A549 (cell line): ENCODE data around the gene TMEM132D. TPM values are rescaled to one million over a fixed set of nuclear protein-coding genes. Genes with fewer than 3 reads are reported as not detected.

ENCODE experiments used
- ATAC-seq, 2 experiments: fragments of 200-7000 bp in 1 of 2; fragments of >200 bp in 1 of 2; cut with Nextera tagmentation in 1 of 2; cut with Tn5 transposase in 1 of 2; 3 replicates each; pipeline versions ENCODE4 v1.8.0 to v1.9.1; 2018 to 2020; ENCODE audit warnings: mild to moderate bottlenecking in 1 of 2, moderate library complexity in 1 of 2
- CTCF ChIA-PET: fragments of 300-600 bp; sonication (Branson Sonifier 250); formaldehyde crosslinking; extraction: SDS; loops from one replicate; lab custom pipeline; 2021; ENCODE audit warnings: antibody characterized with exemption, inconsistent platforms; lab: Yijun Ruan, JAX
- POLR2A ChIA-PET: fragments of 350-600 bp; formaldehyde crosslinking; extraction: SDS; loops from one replicate; lab custom pipeline; 2021; ENCODE audit warnings: antibody characterized with exemption, inconsistent platforms; lab: Yijun Ruan, JAX
- DNase-seq, 2 experiments: peaks; one replicate each; pipeline versions ENCODE4 v3.0.0 to v3.0.0-alpha.2; 2011 to 2016; ENCODE audit warnings: low read depth in 1 of 2, low spot score in 1 of 2
- FAIRE-seq: peaks from 2 replicates; lab custom pipeline; 2011; peaks lifted over from hg19 to GRCh38; lab: Jason Lieb, UNC
- H3K27ac ChIP-seq, 2 experiments: fragments of >200 bp; sonication (Bioruptor Twin); formaldehyde crosslinking; 3 replicates each; pipeline ENCODE4 v1.5.1; 2016 to 2017
- H3K4me1 ChIP-seq: fragments of >200 bp; sonication (Bioruptor Twin); formaldehyde crosslinking; 3 replicates; pipeline ENCODE4 v1.6.1; 2016
- H3K4me2 ChIP-seq: fragments of >200 bp; sonication (Bioruptor Twin); formaldehyde crosslinking; 3 replicates; pipeline ENCODE4 v1.6.1; 2016
- H3K4me3 ChIP-seq: fragments of >200 bp; sonication (Bioruptor Twin); formaldehyde crosslinking; 3 replicates; pipeline ENCODE4 v1.5.1; 2016
- H3K9me3 ChIP-seq: fragments of >200 bp; sonication (Bioruptor Twin); formaldehyde crosslinking; 3 replicates; pipeline ENCODE4 v1.6.1; 2016
- ATOH8 ChIP-seq: fragments of 250-450 bp; sonication (Bioruptor Pico); IDR thresholded peaks from 2 replicates; pipeline ENCODE4 v1.5.0; 2020; ENCODE audit warnings: low read depth, mild to moderate bottlenecking, moderate library complexity
- CEBPB ChIP-seq, 2 experiments: fragments of >200 bp in 1 of 2; sonication (Bioruptor Twin) in 1 of 2; formaldehyde crosslinking in 1 of 2; IDR thresholded peaks; 2 replicates each; pipeline ENCODE4 v1.6.1; 2012 to 2016
- CHD2 ChIP-seq: fragments of 150-350 bp; IDR thresholded peaks from 2 replicates; pipeline ENCODE4 v1.6.1; 2014; ENCODE audit warnings: low read length; ENCODE audit not compliant: partially characterized antibody
- CHD4 ChIP-seq: fragments of 200-600 bp; sonication (generic); IDR thresholded peaks from 2 replicates; pipeline ENCODE4 v1.6.1; 2016; ENCODE audit warnings: antibody characterized with exemption, mild to moderate bottlenecking, borderline replicate concordance
- CTCF ChIP-seq: fragments of >200 bp; sonication (Bioruptor Twin); formaldehyde crosslinking; IDR thresholded peaks from 3 replicates; pipeline ENCODE4 v1.5.1; 2016
- EHF ChIP-seq: fragments of 250-450 bp; sonication (Bioruptor Pico); IDR thresholded peaks from 2 replicates; pipeline ENCODE4 v1.5.0; 2020; ENCODE audit warnings: mild to moderate bottlenecking
- EHMT2 ChIP-seq: fragments of 200-600 bp; sonication (generic); IDR thresholded peaks from 2 replicates; pipeline ENCODE4 v1.6.1; 2016; ENCODE audit warnings: antibody characterized with exemption, low read depth, mild to moderate bottlenecking, moderate library complexity
- ELK1 ChIP-seq: fragments of 150-350 bp; IDR thresholded peaks from 2 replicates; pipeline ENCODE4 v1.6.1; 2014; ENCODE audit warnings: low read depth, mild to moderate bottlenecking, low read length
- EP300 ChIP-seq, 2 experiments: fragments of >200 bp; sonication (Bioruptor Twin); formaldehyde crosslinking; IDR thresholded peaks; 2 replicates in 1 of 2; 3 replicates in 1 of 2; pipeline ENCODE4 v1.6.1; 2016 to 2017
- ESRRA ChIP-seq: fragments of 150-350 bp; IDR thresholded peaks from 2 replicates; pipeline ENCODE4 v1.6.1; 2014; ENCODE audit warnings: mild to moderate bottlenecking, low read length, borderline replicate concordance
- FOSB ChIP-seq: fragments of 250-450 bp; sonication (Bioruptor Pico); IDR thresholded peaks from 2 replicates; pipeline ENCODE4 v1.5.0; 2020; ENCODE audit warnings: mild to moderate bottlenecking, moderate library complexity
- FOSL2 ChIP-seq, 2 experiments: fragments of 450-650 bp in 1 of 2; fragments of >200 bp in 1 of 2; sonication (Bioruptor Twin) in 1 of 2; formaldehyde crosslinking; IDR thresholded peaks; 2 replicates each; pipeline versions ENCODE4 v1.5.0 to v1.6.1; 2016 to 2020; ENCODE audit warnings: mild to moderate bottlenecking in 1 of 2, moderate library complexity in 1 of 2
- FOXS1 ChIP-seq: fragments of 250-450 bp; sonication (Bioruptor Pico); IDR thresholded peaks from 2 replicates; pipeline ENCODE4 v1.5.0; 2020; ENCODE audit warnings: mild to moderate bottlenecking, moderate library complexity
- HES2 ChIP-seq: fragments of >200 bp; sonication (Bioruptor Twin); formaldehyde crosslinking; IDR thresholded peaks from 2 replicates; pipeline ENCODE4 v1.6.1; 2016
- HMGXB4 ChIP-seq: fragments of 250-450 bp; sonication (Bioruptor Pico); IDR thresholded peaks from 2 replicates; pipeline ENCODE4 v1.5.0; 2021; ENCODE audit warnings: mild to moderate bottlenecking, moderate library complexity, borderline replicate concordance
- JUNB ChIP-seq: fragments of >200 bp; sonication (Bioruptor Twin); formaldehyde crosslinking; IDR thresholded peaks from 2 replicates; pipeline ENCODE4 v1.6.1; 2016
- MAX ChIP-seq: IDR thresholded peaks from 2 replicates; pipeline ENCODE4 v1.6.1; 2012
- MAZ ChIP-seq: fragments of 150-350 bp; IDR thresholded peaks from 2 replicates; pipeline ENCODE4 v1.6.1; 2014; ENCODE audit warnings: antibody characterized with exemption, low read depth, low read length, borderline replicate concordance
- MYC ChIP-seq: IDR thresholded peaks from 2 replicates; pipeline ENCODE4 v1.6.1; 2012; ENCODE audit warnings: mild to moderate bottlenecking, inconsistent platforms, low read length, improper control_type of control experiment, borderline replicate concordance
- NPAS2 ChIP-seq: fragments of 250-450 bp; sonication (Bioruptor Pico); IDR thresholded peaks from 2 replicates; pipeline ENCODE4 v1.8.0; 2022; ENCODE audit warnings: mild to moderate bottlenecking, moderate library complexity, borderline replicate concordance
- NR3C1 ChIP-seq: fragments of >200 bp; sonication (Bioruptor Twin); formaldehyde crosslinking; IDR thresholded peaks from 3 replicates; pipeline ENCODE4 v1.6.1; 2017
- RAD21 ChIP-seq, 2 experiments: fragments of >200 bp in 1 of 2; sonication (Bioruptor Twin) in 1 of 2; formaldehyde crosslinking in 1 of 2; IDR thresholded peaks in 1 of 2; conservative IDR thresholded peaks in 1 of 2; 2 replicates in 1 of 2; 3 replicates in 1 of 2; pipeline ENCODE4 v1.6.1; 2012 to 2018; ENCODE audit warnings: inconsistent platforms in 1 of 2
- RFX5 ChIP-seq: fragments of 450-650 bp; IDR thresholded peaks from 2 replicates; pipeline ENCODE4 v1.7.1; 2014; ENCODE audit warnings: antibody characterized with exemption, mild to moderate bottlenecking, moderate library complexity
- SMC3 ChIP-seq: fragments of >200 bp; sonication (Bioruptor Twin); formaldehyde crosslinking; IDR thresholded peaks from 3 replicates; pipeline ENCODE4 v1.6.1; 2018; ENCODE audit warnings: inconsistent platforms
- SREBF2 ChIP-seq: fragments of 450-650 bp; IDR thresholded peaks from 2 replicates; pipeline ENCODE4 v1.6.1; 2014; ENCODE audit warnings: mild to moderate bottlenecking, moderate library complexity
- TFCP2L1 ChIP-seq: fragments of 250-450 bp; sonication (Bioruptor Pico); IDR thresholded peaks from 2 replicates; pipeline ENCODE4 v1.5.0; 2021; ENCODE audit warnings: mild to moderate bottlenecking
- TP53 ChIP-seq: fragments of 250-450 bp; sonication (Bioruptor Pico); IDR thresholded peaks from 2 replicates; pipeline ENCODE4 v1.5.0; 2021; ENCODE audit warnings: mild to moderate bottlenecking, moderate library complexity
- ZC3H11A ChIP-seq: fragments of 450-650 bp; IDR thresholded peaks from 2 replicates; pipeline ENCODE4 v1.6.1; 2014; ENCODE audit warnings: antibody characterized with exemption, mild to moderate bottlenecking
- WGBS: methylation state at CpG from one replicate; pipeline ENCODE4 v1.1.6; 2017; ENCODE audit errors: missing lambda C conversion rate; 5-methylcytosine and 5-hydroxymethylcytosine counted together
- polyA plus RNA-seq, 4 experiments: library from polyadenylated mRNA; depleted of rRNA in 3 of 4; stranded (reverse); fragments of >200 nt; fragmentation: RNase III in 1 of 4; extraction: RNeasy Plus Mini Kit Qiagen cat#74134 plus additional on column Dnase treatment in 1 of 4; gene quantifications; 2 replicates in 3 of 4; 3 replicates in 1 of 4; pipeline ENCODE4 v1.2.3, GENCODE V29; 2011 to 2017

TMEM132D gene
- polyA plus RNA-seq, 2 of the 4 experiments (the other 2 are of a cell fraction), result not detected

GRCh38 chr12:129237881-129238280 lies 665.9 kb downstream of the TMEM132D start:
- no peak for TF ChIP-seq RFX5
- TF ChIP-seq FOSB (CRISPR knock-in tag), result no peak
- TF ChIP-seq MYC, result no peak
- TF ChIP-seq EHF (CRISPR knock-in tag), result no peak
- TF ChIP-seq EHMT2, result no peak
- no peak for TF ChIP-seq ELK1
- TF ChIP-seq ATOH8, result no peak
- no peak for TF ChIP-seq NR3C1
- no peak for TF ChIP-seq CHD4
- TF ChIP-seq CTCF, result no peak
- no peak for TF ChIP-seq TP53
- no peak for TF ChIP-seq SREBF2
- no peak for TF ChIP-seq ZC3H11A
- no peak for TF ChIP-seq SMC3
- no peak for TF ChIP-seq EP300 (IDR thresholded peaks at IDR 0.05)
- no peak for TF ChIP-seq RAD21 (conservative IDR thresholded peaks at IDR 0.05 in 1 of 2, IDR thresholded peaks at IDR 0.05 in 1 of 2)
- TF ChIP-seq, all 56 proteins: peak for 0
- FAIRE-seq, result no peak
- CTCF ChIA-PET, result no interaction called here

GRCh38 chr12:129234209-129234608 lies 669.6 kb downstream of the TMEM132D start:
- 2% methylated on average over 6 of the region's 6 CpGs for WGBS
- Histone ChIP-seq H3K27ac (no peak overlapping the region), H3K4me2 (no peak overlapping the region), H3K4me3 (no peak overlapping the region), H3K4me1 (no peaks in the 10 kb centered on the region), H3K9me3 (no peaks in the 10 kb centered on the region)
- CTCF ChIA-PET, result no interaction called here
- FAIRE-seq, result no peak
- no peak for DNase-seq
- POLR2A ChIA-PET, result no interaction called here
- ATAC-seq, result no peak
- TF ChIP-seq JUNB, result no peak
- no peak for TF ChIP-seq ELK1
- TF ChIP-seq MAX, result no peak
- TF ChIP-seq EHF (CRISPR knock-in tag), result no peak
- TF ChIP-seq MAZ, result no peak
- no peak for TF ChIP-seq HMGXB4
- no peak for TF ChIP-seq ESRRA
- TF ChIP-seq CHD2, result no peak
- no peak for TF ChIP-seq FOSL2 (IDR thresholded peaks at IDR 0.05)
- no peak for TF ChIP-seq FOSL2 (CRISPR knock-in tag; IDR thresholded peaks at IDR 0.05)
- TF ChIP-seq TFCP2L1 (CRISPR knock-in tag), result no peak
- TF ChIP-seq EHMT2, result no peak
- no peak for TF ChIP-seq NPAS2 (CRISPR knock-in tag)
- no peak for TF ChIP-seq NR3C1
- no peak for TF ChIP-seq CEBPB (IDR thresholded peaks at IDR 0.05)
- no peak for TF ChIP-seq FOXS1 (CRISPR knock-in tag)
- TF ChIP-seq SREBF2, result no peak
- TF ChIP-seq HES2, result no peak
- TF ChIP-seq CTCF, result no peak

More at GRCh38 chr12:129237881-129238280, 665.9 kb downstream of the TMEM132D start:
- POLR2A ChIA-PET, result no interaction called here
- 0% methylated on average over 5 of the region's 5 CpGs for WGBS
- no peaks in the 10 kb centered on the region for H3K4me1 ChIP-seq
- H3K4me2 ChIP-seq, result no peak overlapping the region
- H3K27ac ChIP-seq, result no peak overlapping the region
- no peak for ATAC-seq
- H3K9me3 ChIP-seq, result no peaks in the 10 kb centered on the region
- DNase-seq, result no peak
- H3K4me3 ChIP-seq, result no peak overlapping the region
